Astrocyte (in vitro differentiated cells and primary cell): Measurements from ENCODE around the gene TCF7L2. TPM values are rescaled to one million over a fixed set of nuclear protein-coding genes. Genes with fewer than 3 reads are reported as not detected.

ENCODE experiments used
- DNase-seq: peaks from one replicate; pipeline ENCODE4 v3.0.0-alpha.2; 2010; ENCODE audit warnings: low read depth
- FAIRE-seq: peaks from 2 replicates; lab custom pipeline; 2011; peaks lifted over from hg19 to GRCh38; lab: Jason Lieb, UNC
- H2AFZ ChIP-seq: 2 replicates; pipeline ENCODE4 v1.6.0; 2012; ENCODE audit warnings: low read depth, low read length, inconsistent platforms
- H3K27ac ChIP-seq: 2 replicates; pipeline ENCODE4 v1.5.1; 2011; ENCODE audit warnings: low read depth, low read length, inconsistent platforms
- H3K27me3 ChIP-seq: 2 replicates; pipeline ENCODE4 v1.6.0; 2011; ENCODE audit warnings: low read length, inconsistent platforms; ENCODE audit not compliant: insufficient read depth
- H3K36me3 ChIP-seq: 2 replicates; pipeline ENCODE4 v1.5.1; 2011; ENCODE audit warnings: low read length, inconsistent platforms; ENCODE audit not compliant: insufficient read depth
- H3K4me1 ChIP-seq: 2 replicates; pipeline ENCODE4 v1.5.1; 2011; ENCODE audit warnings: low read length, inconsistent platforms; ENCODE audit not compliant: insufficient read depth
- H3K4me2 ChIP-seq: 2 replicates; pipeline ENCODE4 v1.6.0; 2012; ENCODE audit warnings: low read length, inconsistent platforms
- H3K4me3 ChIP-seq: 2 replicates; pipeline ENCODE4 v1.5.1; 2011; ENCODE audit warnings: low read depth, mild to moderate bottlenecking, low read length, inconsistent platforms; ENCODE audit not compliant: insufficient read depth
- H3K79me2 ChIP-seq: 2 replicates; pipeline ENCODE4 v1.6.0; 2012; ENCODE audit warnings: mild to moderate bottlenecking, low read length, inconsistent platforms; ENCODE audit not compliant: insufficient read depth
- H3K9ac ChIP-seq: 2 replicates; pipeline ENCODE4 v1.6.0; 2012; ENCODE audit warnings: mild to moderate bottlenecking, low read length, inconsistent platforms
- H3K9me3 ChIP-seq: 2 replicates; pipeline ENCODE4 v1.5.1; 2012; ENCODE audit warnings: low read depth, mild to moderate bottlenecking, low read length, inconsistent platforms; ENCODE audit not compliant: insufficient read depth
- H4K20me1 ChIP-seq: 2 replicates; pipeline ENCODE4 v1.6.0; 2012; ENCODE audit warnings: low read length, inconsistent platforms; ENCODE audit not compliant: insufficient read depth
- H3K27ac Mint-ChIP-seq: one replicate; pipeline ENCODE4 v1.8.0; 2021; ENCODE audit warnings: mild to moderate bottlenecking, mixed read lengths; ENCODE audit not compliant: unreplicated experiment
- H3K27me3 Mint-ChIP-seq: one replicate; pipeline ENCODE4 v1.8.0; 2021; ENCODE audit warnings: low read depth, mixed read lengths; ENCODE audit not compliant: unreplicated experiment
- H3K36me3 Mint-ChIP-seq: one replicate; pipeline ENCODE4 v1.8.0; 2021; ENCODE audit warnings: low read depth, mixed read lengths; ENCODE audit not compliant: unreplicated experiment
- H3K4me1 Mint-ChIP-seq: one replicate; pipeline ENCODE4 v1.8.0; 2021; ENCODE audit warnings: low read depth, mixed read lengths; ENCODE audit not compliant: unreplicated experiment
- H3K4me3 Mint-ChIP-seq: one replicate; pipeline ENCODE4 v1.8.0; 2021; ENCODE audit warnings: mild to moderate bottlenecking, moderate library complexity, mixed read lengths; ENCODE audit not compliant: unreplicated experiment
- H3K9me3 Mint-ChIP-seq: one replicate; pipeline ENCODE4 v1.8.0; 2021; ENCODE audit warnings: mild to moderate bottlenecking, mixed read lengths; ENCODE audit not compliant: unreplicated experiment
- EZH2 ChIP-seq: IDR thresholded peaks from 2 replicates; pipeline ENCODE4 v1.6.1; 2012; ENCODE audit warnings: mild to moderate bottlenecking, low read length, inconsistent platforms; ENCODE audit not compliant: insufficient read depth
- total RNA-seq: library from RNA; stranded (reverse); gene quantifications from 2 replicates; pipeline ENCODE4 v1.2.1, GENCODE V29; 2021
- TF ChIP-seq, protein P1 (sequence below): IDR thresholded peaks from 2 replicates; pipeline ENCODE4 v1.5.1; 2011; ENCODE audit warnings: low read depth, mild to moderate bottlenecking, inconsistent platforms, low read length, moderate library complexity; ENCODE audit not compliant: insufficient read depth

Gene TCF7L2
- total RNA-seq, 1 donor from 2014 or later = 52.4 TPM

DNA sequence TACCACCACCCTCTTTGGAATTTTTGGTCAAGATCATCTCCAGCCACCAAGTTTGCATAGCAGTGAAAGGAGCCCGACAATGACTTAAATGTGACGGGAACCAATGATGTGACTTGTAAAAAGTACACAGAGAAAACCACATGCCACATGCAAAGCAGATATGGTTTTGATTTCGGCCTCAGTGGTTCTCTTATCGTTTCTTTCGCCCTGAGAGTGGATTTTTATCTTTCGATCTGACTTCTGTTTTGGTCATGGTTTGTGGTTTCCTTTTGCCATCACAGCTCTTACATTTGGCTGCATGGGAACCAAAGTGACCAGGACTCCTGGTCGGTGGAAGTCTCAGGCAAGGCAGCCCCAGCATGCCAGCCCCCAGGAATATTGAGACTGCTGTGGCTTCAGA, 31.5 kb downstream of the TCF7L2 start:
- TF ChIP-seq EZH2 = no peak
- TF ChIP-seq, protein P1, sequence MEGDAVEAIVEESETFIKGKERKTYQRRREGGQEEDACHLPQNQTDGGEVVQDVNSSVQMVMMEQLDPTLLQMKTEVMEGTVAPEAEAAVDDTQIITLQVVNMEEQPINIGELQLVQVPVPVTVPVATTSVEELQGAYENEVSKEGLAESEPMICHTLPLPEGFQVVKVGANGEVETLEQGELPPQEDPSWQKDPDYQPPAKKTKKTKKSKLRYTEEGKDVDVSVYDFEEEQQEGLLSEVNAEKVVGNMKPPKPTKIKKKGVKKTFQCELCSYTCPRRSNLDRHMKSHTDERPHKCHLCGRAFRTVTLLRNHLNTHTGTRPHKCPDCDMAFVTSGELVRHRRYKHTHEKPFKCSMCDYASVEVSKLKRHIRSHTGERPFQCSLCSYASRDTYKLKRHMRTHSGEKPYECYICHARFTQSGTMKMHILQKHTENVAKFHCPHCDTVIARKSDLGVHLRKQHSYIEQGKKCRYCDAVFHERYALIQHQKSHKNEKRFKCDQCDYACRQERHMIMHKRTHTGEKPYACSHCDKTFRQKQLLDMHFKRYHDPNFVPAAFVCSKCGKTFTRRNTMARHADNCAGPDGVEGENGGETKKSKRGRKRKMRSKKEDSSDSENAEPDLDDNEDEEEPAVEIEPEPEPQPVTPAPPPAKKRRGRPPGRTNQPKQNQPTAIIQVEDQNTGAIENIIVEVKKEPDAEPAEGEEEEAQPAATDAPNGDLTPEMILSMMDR = no peak
- H3K9me3 ChIP-seq = no peaks in the 10 kb centered on the region
- Mint-ChIP-seq H3K4me1 (peaks cover 58% of the 10 kb centered on the region), H3K27me3 (no peaks in the 10 kb centered on the region), H3K9me3 (no peaks in the 10 kb centered on the region), H3K27ac (no peak overlapping the region), H3K4me3 (no peak overlapping the region), H3K36me3 (peaks cover 13% of the 10 kb centered on the region)
- H3K27me3 ChIP-seq = no peaks in the 10 kb centered on the region
- FAIRE-seq (no peak), DNase-seq (peak; percentile 70)
- peak overlapping the region; percentile 33 for H3K4me2 ChIP-seq
- no peak overlapping the region for H2AFZ ChIP-seq
- H3K27ac ChIP-seq = no peak overlapping the region
- H3K9ac ChIP-seq = no peak overlapping the region
- H3K4me3 ChIP-seq = no peak overlapping the region
- no peaks in the 10 kb centered on the region for H3K36me3 ChIP-seq
- peaks cover 68% of the 10 kb centered on the region for H3K79me2 ChIP-seq
- peaks cover 21% of the 10 kb centered on the region for H3K4me1 ChIP-seq
- H4K20me1 ChIP-seq = peaks cover 88% of the 10 kb centered on the region

DNA sequence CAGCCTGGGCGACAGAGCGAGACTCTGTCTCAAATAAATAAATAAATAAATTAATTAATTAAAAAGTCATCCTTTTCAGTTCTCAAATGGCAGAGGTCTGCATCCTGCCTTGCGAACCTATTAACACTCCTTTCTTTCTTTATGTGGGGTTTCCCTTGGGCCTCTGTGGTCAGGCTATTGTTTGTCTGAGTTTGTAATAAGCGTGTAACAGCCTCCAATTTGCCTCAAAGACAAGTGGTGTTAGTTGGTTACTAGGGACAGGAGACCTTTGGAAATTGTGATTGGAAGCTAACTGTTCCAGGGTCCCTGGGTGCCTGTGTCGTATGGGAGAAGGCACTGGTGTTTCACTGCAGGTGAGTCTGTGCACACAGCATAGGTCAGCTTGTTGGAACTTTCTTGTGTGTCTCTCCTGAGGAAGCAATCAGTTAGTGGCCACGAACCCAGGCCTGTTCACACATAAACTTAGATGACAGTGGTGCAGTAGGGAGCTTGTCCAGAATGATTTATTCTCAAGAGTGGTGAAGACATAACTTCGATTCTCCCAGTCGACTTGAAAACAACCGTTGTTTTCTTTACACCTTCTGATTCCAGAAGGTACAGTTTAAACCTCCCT, 33.5 kb downstream of the TCF7L2 start:
- H3K36me3 ChIP-seq = no peaks in the 10 kb centered on the region
- no peak overlapping the region for H3K4me3 ChIP-seq
- no peak for DNase-seq
- no peak overlapping the region for H3K4me3 Mint-ChIP-seq
- TF ChIP-seq, protein P1 = no peak
- TF ChIP-seq EZH2 = no peak
- peaks cover 89% of the 10 kb centered on the region for H4K20me1 ChIP-seq
- H3K9ac ChIP-seq = no peak overlapping the region
- H3K27me3 ChIP-seq = no peaks in the 10 kb centered on the region
- no peak overlapping the region for H3K4me2 ChIP-seq
- H3K4me1 Mint-ChIP-seq = peaks cover 68% of the 10 kb centered on the region
- no peaks in the 10 kb centered on the region for H3K9me3 Mint-ChIP-seq
- no peak overlapping the region for H2AFZ ChIP-seq
- no peaks in the 10 kb centered on the region for H3K27me3 Mint-ChIP-seq
- peaks cover 11% of the 10 kb centered on the region for H3K36me3 Mint-ChIP-seq
- H3K27ac Mint-ChIP-seq = no peak overlapping the region
- no peak for FAIRE-seq
- peaks cover 64% of the 10 kb centered on the region for H3K79me2 ChIP-seq
- H3K27ac ChIP-seq = no peak overlapping the region
- no peaks in the 10 kb centered on the region for H3K9me3 ChIP-seq
- H3K4me1 ChIP-seq = peaks cover 30% of the 10 kb centered on the region

DNA sequence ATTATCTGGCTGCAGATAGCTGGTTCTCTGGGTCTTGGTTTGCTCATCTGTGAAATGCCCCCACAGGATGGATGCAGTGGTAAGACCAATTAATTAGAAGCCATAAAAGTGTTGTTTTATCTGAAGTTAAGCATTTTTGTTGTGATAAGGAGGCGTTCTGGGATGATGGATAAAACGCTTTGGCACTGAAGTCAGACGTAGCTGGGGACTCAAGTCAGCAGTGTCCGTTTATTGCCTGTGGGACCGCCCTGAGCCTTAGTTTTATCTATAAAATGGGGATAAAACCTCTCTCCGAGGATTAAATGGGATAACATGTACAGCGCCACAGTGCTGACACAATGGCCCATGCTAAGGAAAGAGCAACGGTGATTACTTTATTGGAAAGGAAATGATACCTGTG, 34.7 kb downstream of the TCF7L2 start:
- no peak for TF ChIP-seq EZH2
- TF ChIP-seq, protein P1 = no peak
- peaks cover 90% of the 10 kb centered on the region for H4K20me1 ChIP-seq
- no peaks in the 10 kb centered on the region for H3K27me3 ChIP-seq
- H3K79me2 ChIP-seq = peaks cover 63% of the 10 kb centered on the region
- Mint-ChIP-seq H3K4me1 (peaks cover 79% of the 10 kb centered on the region), H3K4me3 (no peak overlapping the region), H3K9me3 (no peaks in the 10 kb centered on the region), H3K36me3 (peaks cover 11% of the 10 kb centered on the region), H3K27me3 (no peaks in the 10 kb centered on the region), H3K27ac (no peak overlapping the region)
- DNase-seq = no peak
- no peak overlapping the region for H2AFZ ChIP-seq
- H3K4me2 ChIP-seq = no peak overlapping the region
- H3K4me3 ChIP-seq = no peak overlapping the region
- no peak overlapping the region for H3K9ac ChIP-seq
- H3K27ac ChIP-seq = no peak overlapping the region
- H3K36me3 ChIP-seq = no peaks in the 10 kb centered on the region
- FAIRE-seq = no peak
- peaks cover 30% of the 10 kb centered on the region for H3K4me1 ChIP-seq
- no peaks in the 10 kb centered on the region for H3K9me3 ChIP-seq
